22Rv1 (cell line): ENCODE data around the gene ABCC8.

Experiments used
- H3K27ac ChIP-seq: fragments of 450-650 bp; 2 replicates; pipeline ENCODE4 v1.5.1; 2017
- ZFX ChIP-seq: fragments of 450-650 bp; IDR thresholded peaks from 2 replicates; pipeline ENCODE4 v1.6.1; 2017; ENCODE audit warnings: antibody characterized with exemption, borderline replicate concordance
- TF ChIP-seq, protein P1 (sequence below): fragments of 450-650 bp; IDR thresholded peaks from 2 replicates; pipeline ENCODE4 v1.5.1; 2017; ENCODE audit warnings: mild to moderate bottlenecking

The ABCC8 gene

DNA sequence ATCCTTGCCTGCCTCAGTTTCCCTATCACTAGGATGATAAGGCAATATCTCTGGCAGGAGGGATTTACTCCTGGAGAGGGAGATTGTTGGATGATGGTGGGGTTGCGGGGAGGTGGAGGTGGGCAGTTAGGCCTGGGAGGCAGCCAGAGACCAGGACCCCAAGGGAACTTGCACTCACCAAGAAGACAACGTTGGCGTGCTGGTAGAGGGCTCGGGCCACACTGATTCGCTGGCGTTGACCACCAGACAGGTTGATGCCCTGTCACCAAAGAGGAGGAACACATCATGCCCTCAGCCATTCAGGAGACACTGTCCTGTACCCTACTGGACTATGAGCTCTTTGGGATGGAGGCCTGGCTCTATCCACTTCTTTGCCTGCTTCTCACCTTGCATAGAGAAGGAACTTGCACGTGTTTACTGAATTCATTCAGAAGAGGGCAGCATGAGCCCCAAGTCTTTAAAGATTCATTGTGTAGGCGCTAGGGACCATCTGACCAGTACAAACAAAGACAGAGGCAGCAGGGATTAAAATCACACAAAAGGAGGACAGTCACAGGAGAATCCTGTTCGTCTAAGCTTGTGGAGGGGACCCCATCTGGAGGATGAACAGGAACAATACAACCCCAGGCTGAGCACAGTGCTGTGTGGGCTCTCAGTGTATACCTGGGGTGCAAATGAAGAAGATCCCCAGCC is 64.0 kb downstream of the ABCC8 start:
- no peak overlapping the region for H3K27ac ChIP-seq
- TF ChIP-seq ZFX, result no peak
- TF ChIP-seq, protein P1, sequence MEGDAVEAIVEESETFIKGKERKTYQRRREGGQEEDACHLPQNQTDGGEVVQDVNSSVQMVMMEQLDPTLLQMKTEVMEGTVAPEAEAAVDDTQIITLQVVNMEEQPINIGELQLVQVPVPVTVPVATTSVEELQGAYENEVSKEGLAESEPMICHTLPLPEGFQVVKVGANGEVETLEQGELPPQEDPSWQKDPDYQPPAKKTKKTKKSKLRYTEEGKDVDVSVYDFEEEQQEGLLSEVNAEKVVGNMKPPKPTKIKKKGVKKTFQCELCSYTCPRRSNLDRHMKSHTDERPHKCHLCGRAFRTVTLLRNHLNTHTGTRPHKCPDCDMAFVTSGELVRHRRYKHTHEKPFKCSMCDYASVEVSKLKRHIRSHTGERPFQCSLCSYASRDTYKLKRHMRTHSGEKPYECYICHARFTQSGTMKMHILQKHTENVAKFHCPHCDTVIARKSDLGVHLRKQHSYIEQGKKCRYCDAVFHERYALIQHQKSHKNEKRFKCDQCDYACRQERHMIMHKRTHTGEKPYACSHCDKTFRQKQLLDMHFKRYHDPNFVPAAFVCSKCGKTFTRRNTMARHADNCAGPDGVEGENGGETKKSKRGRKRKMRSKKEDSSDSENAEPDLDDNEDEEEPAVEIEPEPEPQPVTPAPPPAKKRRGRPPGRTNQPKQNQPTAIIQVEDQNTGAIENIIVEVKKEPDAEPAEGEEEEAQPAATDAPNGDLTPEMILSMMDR, result no peak

DNA sequence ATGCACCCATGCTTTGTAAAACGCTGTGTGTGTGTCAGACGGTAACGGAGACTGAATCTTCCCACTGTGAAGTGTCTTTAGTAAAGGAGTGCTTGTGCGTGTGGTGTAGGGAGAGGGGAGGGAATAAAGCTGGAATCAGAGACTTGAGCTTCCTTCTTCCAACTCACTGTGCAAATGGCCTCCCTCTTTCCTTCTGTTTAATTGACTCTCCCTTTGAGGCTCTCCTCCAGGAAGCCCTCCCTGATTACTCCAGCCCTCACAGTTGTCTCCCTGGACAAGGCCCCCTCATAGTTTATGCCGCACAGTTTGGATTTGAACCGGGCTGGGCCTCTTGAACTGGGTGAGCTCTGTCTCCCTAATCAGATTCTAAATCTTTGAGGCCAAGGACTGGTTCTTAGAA is 65.2 kb downstream of the ABCC8 start:
- no peak overlapping the region for H3K27ac ChIP-seq

DNA sequence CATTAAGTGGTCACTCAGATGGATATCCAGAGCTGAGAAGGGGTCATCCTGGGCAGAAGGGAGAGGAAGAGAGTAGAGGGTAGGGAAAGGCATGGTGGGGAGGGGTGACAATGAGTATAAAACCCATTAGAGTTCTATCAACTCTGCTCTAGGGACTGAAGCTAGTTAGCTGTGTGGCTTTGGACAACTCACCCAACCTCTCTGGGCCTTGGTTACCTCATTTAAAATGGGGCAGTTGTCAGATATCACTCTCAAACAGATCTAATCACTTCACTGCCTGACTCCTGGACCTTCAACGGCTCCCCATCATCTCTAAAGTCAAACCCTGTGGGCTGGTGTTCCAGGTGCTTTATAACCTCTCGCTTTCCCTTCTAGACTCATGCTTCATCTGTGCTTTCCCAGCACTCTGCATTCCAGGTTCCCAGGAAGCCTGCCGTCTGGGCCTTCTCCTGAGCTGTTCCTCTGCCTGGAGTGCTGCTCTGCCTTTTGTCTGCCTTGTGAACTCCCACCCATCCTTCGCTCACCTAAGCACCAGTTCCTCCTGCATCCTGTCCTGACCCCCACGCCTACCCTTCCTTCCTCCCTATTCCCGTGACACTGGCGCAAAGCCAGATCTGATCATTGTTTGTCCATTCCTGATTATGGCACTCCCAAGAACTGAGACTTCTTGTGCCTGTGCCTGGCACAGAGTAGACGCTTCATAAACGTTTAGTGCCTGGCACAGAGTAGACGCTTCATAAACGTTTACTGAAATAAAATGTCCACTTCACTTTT is 65.9 kb downstream of the ABCC8 start:
- H3K27ac ChIP-seq, result no peak overlapping the region
- TF ChIP-seq, protein P1, result no peak
- TF ChIP-seq ZFX, result no peak

More for the DNA sequence above, 65.2 kb downstream of the ABCC8 start:
- TF ChIP-seq ZFX, result no peak
- TF ChIP-seq, protein P1, result no peak

DNA sequence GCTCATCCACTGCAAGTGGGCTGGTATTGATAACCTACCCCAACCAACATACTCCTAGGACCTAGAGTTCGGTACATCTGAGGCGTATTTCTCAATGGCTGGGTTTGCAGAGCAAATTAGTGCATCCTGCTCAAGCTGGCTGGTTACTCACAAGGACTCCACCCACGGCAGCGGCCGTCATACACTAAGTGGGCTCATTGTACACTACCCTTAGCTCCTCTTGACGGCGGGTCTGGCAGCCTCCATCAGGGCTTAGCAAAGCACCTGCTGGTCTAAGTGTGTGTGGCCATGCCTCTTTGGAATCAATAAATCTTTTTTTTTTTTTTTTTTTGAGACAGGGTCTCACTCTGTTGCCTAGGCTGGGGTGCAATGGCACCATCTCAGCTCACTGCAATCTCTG is 68.0 kb downstream of the ABCC8 start:
- TF ChIP-seq, protein P1, result no peak
- H3K27ac ChIP-seq, result no peak overlapping the region

DNA sequence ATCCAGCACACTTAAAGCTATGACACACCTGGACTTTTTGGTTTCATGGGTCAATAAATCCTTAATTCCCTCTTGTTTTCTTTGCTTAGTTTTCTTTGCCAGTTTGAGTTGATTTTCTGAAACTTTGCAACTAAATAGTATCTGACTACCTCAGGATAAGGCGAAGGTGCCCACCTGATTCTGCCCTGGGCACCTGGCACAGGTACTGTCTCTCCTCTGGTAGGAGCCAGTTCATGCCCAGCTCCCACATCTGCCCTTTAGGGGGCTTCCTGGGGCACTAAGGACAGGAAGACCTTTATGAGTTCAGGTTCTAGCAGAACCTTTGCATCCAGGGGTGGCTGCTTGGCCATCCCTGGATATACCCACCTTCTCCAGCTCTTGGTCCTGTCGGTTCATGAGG is 68.6 kb downstream of the ABCC8 start:
- no peak overlapping the region for H3K27ac ChIP-seq
- TF ChIP-seq ZFX, result no peak
- TF ChIP-seq, protein P1, result no peak

DNA sequence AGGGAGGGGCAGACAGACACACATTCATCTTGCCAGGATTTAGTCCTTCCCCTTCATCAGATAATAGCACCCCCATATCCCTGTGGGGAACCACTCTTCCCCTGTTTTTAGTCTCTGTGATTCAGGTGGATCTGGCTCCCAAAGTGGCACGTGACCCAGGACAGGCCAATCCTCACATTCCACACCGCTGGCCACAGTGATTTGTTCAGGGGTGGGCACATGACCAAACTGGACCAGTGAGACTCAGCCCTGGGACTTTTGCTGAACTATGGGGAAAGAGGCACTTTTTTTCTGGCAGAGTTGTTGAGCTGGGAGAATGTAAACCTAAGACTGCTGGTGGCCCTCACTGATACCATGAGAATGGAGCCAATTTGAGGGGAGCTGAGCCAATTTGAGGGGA is 69.1 kb downstream of the ABCC8 start:
- TF ChIP-seq, protein P1, result no peak
- TF ChIP-seq ZFX, result no peak
- H3K27ac ChIP-seq, result no peak overlapping the region

DNA sequence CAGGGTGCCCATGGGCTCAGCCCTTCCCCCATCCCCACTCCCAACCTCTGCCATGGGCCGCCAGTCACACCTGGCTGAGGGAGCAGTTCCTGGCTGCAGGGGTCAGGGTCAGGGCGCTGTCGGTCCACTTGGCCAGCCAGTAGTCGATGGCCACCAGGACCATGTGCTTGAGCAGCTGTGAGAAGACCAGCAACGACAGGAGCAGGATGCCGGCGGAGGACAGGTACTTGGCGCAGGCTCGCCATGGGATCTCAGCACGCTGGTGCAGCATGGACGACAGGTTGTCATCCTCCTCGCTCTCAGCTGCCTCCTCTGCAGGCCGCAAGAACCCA is 69.9 kb downstream of the ABCC8 start:
- TF ChIP-seq, protein P1, result no peak
- TF ChIP-seq ZFX, result no peak
- no peak overlapping the region for H3K27ac ChIP-seq
